GM11168 (cell line): Measurements from ENCODE around the gene USHBP1.

Experiments used
- in situ Hi-C: fragments of 300-500 bp; cut with MboI; formaldehyde crosslinking; loops from one replicate; pipeline ENCODE4 v1.12.0; 2022; ENCODE audit warnings: low sequenced_read_pairs; ENCODE audit not compliant: unreplicated experiment

USHBP1 gene

DNA sequence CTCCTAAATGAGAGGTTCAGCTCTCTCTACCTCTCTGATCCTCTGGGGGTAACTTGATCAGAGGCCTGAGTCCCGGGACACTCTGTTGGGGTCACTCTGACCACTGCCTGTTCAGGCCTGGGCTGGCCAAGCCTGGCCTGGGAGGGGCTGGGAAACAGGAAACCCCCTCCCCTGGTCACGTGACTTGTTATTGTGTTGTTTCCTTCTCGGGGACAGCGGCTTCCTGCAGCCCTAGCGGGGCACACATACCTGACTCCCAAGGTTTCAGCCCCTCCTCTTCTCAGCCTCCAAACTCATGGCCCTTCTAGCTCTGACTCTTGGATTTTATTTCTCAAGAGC lies at the start of gene USHBP1:
Gene USHBP1, minus strand, starts transcription at position 105 of the 339 bp plus-strand sequence. CDS start 446 bp downstream, outside the sequence.
- in situ Hi-C loops, result no loop called here

- in situ Hi-C loops, result no loop called here
Measured at GRCh38 chr19:17314007-17314593, 49.6 kb upstream of the USHBP1 start.

DNA sequence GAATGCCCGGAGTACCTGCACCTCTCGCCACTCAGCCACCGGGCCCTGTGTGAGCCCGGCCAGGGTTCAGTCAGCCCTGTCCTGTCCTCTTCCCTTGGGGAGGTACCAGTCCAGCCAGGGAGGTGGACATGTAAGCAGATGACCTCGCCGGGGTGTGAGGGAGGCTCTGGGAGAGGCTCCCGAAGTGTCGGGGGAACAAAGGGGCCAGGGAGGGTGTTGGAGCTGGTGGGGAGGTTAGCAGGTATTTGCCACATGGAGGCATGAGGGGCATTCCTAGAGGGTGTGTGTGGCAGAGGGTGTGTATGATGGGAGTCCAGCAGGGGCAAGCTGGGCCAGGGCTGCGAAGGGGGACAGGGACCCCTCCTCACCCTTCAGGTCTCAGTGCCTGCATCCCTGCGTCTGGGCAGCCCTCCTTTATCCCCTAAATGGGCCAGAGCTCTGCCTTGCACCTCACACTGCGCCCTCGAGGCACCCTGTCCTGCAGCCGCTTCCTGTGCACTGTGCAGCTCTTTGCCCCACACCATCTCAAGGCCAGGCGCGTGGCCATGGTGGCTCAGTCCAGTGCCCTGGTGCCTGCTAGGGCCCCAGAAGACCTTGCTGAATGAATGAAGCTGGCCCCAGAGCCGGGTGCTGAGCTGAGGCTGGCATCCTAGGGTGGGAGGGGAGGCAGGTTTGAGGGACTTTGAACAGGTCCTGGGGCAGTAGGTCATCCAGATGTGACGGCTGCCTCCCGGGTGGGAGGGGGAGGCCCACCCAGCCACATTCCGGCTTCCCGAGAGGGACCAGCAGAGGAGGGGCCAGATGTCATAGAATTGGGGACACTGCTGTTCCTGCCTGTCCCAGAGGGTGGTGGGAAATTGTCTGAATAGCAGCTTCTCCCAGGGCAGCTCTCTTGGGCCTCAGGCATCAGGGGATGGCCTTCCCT lies 47.9 kb upstream of the USHBP1 start:
- in situ Hi-C loops, result no loop called here

DNA sequence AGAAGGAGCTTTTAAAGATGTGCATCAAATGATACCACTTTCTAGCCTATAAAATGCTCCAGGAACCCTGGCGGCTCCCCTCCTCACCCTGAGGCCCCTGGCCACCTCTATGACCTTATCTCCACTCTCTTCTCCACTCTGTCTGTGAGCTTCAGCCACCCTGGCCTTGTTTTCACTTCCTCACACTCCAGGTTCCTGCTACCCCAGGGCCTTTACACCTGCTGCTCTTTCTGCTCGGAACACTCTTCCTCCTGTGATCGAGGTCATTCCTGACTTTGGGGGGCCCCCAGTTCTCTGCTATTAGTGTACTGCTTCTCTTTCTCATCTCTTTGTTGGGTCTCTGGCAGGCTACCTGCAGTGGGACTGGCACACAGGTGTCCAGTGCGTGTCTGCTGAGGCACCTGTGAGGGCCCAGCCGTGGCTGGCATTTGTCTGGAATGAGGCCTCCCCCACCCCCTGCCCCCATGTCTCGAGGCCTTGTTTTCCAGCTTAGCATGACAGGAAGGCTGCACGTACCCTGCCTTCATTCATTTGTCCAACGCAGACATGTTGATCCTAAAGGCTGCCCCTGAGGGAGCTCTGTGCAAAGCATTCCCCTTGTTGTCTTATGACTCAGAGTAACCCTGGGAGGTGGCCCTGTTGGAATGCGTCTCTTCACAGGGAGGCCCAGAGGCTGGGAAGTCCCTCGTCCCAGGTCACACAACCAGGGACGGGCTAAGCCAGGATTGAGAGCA lies 47.1 kb upstream of the USHBP1 start:
- in situ Hi-C loops, result no loop called here

GRCh38 chr19:17309965-17310461 lies 45.5 kb upstream of the USHBP1 start:
- in situ Hi-C loops, result no loop called here

GRCh38 chr19:17309198-17309964 lies 44.8 kb upstream of the USHBP1 start, which contains the start of gene DDA1:
Gene DDA1 (plus strand): TSS chr19:17309563. CDS start chr19:17309655, 92 bp downstream.
- in situ Hi-C loops, result no loop called here

GRCh38 chr19:17307876-17308377 lies 43.4 kb upstream of the USHBP1 start:
- in situ Hi-C loops, result no loop called here

DNA sequence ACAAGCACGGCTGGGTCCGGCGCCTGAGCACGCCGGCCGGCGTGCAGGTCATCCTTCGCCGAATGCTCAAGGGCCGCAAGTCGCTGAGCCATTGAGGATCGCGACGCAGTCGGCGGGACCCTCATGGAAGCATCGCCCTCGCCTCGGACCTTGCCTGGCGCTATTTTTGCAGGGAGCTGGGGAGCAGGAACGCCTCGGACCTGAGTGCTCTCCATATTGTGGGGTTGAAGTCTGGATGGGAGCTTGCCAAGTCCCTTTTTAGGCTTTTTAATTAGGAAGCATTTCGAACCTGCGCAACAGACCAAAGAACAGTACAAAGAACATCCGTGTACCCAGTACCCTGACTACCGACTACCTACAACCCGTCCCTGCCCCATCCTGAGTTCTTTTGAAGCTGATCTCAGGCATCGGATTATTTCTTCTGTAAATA lies 41.8 kb upstream of the USHBP1 start:
- in situ Hi-C loops, result no loop called here

GRCh38 chr19:17305517-17306284 lies 41.2 kb upstream of the USHBP1 start, which contains the start of gene MRPL34:
Gene MRPL34 (plus strand): TSS chr19:17305872. CDS start chr19:17305893, 21 bp downstream.
- in situ Hi-C loops, result no loop called here

DNA sequence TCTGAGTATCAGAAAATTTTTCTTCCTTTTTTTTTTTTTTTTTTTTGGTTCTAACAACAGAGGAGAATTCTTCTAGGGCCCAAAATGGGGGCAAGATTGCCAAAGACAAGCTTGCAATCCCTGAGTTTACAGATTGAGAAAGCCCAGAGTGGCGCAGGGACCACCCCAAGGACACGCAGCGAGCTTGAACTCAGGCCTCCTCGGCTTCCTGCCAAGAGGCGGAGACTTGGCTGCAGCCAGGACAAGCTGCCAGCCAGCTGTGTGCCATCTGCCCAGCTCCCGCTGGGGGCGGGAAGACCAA lies 40.6 kb upstream of the USHBP1 start:
- in situ Hi-C loops, result no loop called here

- in situ Hi-C loops, result no loop called here
Measured at GRCh38 chr19:17304386-17305215, 40.1 kb upstream of the USHBP1 start.

DNA sequence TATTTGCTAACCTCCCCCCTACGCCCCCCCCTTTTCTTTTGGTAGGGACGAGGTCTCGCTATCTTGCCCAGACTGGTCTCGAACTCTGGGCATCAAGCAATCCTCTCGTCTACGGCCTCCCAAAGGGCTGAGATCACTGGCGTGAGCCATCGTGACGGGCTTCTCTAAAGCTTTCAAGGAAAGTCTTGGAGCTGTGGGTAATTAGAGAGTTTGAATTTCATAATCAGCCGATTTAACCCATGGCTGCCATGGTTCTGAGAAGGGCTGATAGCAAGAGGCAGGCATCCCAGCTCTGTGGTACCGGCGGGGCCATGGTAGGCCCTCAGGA lies 39.4 kb upstream of the USHBP1 start:
- in situ Hi-C loops, result no loop called here

- in situ Hi-C loops, result no loop called here
Measured at GRCh38 chr19:17303167-17303939, 38.8 kb upstream of the USHBP1 start, which contains the start of gene ABHD8. Gene ABHD8 (minus strand): TSS chr19:17303425. CDS start chr19:17301616, 1,809 bp downstream.

DNA sequence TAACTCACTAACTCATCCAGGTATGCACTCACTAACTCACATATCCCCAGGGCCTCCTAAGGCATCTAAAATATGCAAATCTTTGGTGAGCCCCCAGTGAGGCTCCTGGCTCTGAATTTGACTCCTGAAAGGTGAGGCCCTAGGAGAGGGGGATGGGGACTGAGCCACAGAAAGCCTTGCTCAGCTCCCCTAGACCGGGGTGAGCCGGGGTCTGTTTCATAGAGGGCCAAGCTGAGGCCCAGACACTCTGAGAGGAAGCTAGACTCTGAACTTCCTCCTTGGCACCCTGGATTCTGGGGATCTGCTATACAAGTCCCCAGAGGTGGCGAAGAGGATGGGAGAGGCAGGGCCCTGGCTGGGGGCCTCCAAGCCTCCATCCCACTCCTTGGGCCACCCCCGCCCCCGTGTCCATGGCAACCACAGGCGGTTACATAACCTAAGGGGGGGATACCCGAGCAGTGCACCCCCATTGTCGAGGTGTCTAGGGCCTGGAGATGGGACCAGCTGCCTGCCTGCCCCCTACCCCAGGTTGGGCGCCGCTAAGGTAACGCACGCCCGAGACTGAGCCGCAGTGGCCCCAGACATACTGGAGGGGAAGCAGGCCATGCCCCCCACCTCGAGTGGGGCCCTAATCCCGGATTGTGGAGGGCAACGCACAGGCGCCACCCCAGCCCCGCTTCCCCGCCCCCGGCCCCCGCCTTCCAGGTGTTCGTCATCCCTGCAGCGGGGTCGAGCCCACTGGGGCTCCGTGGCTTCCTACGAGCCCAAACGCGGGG lies 38.0 kb upstream of the USHBP1 start:
- in situ Hi-C loops, result no loop called here

DNA sequence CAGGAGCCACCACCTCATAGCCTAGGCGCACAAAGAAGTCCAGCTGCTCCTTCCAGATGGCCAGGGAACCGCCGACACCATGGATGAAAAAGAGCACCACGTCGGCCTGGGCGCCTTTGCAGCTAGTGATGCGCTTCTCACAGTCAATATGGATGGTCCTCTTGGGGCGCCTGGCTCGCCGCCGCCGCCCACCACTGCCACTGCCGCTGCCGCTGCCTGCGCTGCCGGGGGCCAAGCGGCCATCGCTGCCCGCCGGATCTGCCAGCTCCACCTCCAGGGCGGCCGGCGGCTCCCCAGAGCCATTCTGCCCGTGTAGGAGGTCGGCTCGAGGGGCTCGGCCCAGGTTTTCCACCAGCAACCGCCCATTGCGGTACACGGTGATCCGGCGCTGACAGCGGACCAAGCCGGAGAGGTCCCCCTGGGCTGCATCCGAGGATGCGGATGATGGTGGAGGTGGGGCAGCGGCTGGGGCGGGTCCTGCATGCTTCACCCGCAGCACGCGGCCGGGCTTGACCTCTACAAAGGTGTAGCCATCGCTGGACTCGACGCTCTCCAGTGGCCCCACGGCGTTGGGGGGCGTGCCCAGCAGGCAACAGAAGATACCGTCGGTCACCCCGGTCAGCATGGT lies 36.6 kb upstream of the USHBP1 start:
- in situ Hi-C loops, result no loop called here

- in situ Hi-C loops, result loop anchor here (5.0 kb wide), 1 partner anchor 230 kb away; no protein-coding TSS in a partner anchor
Measured at GRCh38 chr19:17296976-17297375, 32.4 kb upstream of the USHBP1 start.
